Fibroblast of the aortic adventitia (primary cell): ENCODE results near the gene QDPR. TPM values are rescaled to one million over a fixed set of nuclear protein-coding genes. Genes with fewer than 3 reads are reported as not detected.
"Not testable (repeated sequence)": the region's sequence is repeated elsewhere in the genome, so short reads cannot be mapped to it uniquely, and the experiment has no call there.

Experiments
- DNase-seq: peaks from one replicate; pipeline ENCODE4 v3.0.0-alpha.2; 2010; ENCODE audit warnings: low read depth
- H3K4me3 ChIP-seq: 2 replicates; pipeline ENCODE4 v1.5.1; 2011; ENCODE audit warnings: low read depth, mild to moderate bottlenecking, control low read depth, low read length, moderate library complexity
- total RNA-seq: library from RNA; depleted of rRNA; stranded (reverse); fragments of >200 nt; gene quantifications from 2 replicates; pipeline ENCODE4 v1.2.3, GENCODE V29; 2012; ENCODE audit warnings: low replicate concordance
- TF ChIP-seq, protein P1 (sequence below): IDR thresholded peaks from 2 replicates; pipeline ENCODE4 v1.5.1; 2011; ENCODE audit warnings: mild to moderate bottlenecking, low read length, control low read depth, inconsistent platforms; ENCODE audit not compliant: insufficient read depth

QDPR gene
- total RNA-seq, 1 donor: 38.7 TPM

DNA sequence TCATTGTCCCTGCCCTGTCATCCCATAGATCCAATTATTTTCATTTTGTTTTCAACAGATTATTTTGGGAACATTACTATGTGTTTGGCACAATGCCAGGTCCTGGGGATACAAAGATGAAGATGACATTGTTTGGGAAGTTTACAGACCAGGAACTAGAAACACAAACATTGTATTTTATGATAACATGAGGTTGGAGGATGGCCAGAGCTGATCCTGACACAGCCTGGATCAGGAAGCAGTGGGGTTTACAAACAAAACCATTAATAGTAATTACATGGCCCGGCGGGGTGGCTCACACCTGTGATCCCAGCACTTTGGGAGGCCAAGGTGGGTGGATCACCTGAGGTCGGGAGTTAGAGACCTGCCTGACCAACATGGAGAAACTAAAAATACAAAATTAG, 32.9 kb upstream of the QDPR start:
- no peak overlapping the region for H3K4me3 ChIP-seq
- TF ChIP-seq, protein P1, sequence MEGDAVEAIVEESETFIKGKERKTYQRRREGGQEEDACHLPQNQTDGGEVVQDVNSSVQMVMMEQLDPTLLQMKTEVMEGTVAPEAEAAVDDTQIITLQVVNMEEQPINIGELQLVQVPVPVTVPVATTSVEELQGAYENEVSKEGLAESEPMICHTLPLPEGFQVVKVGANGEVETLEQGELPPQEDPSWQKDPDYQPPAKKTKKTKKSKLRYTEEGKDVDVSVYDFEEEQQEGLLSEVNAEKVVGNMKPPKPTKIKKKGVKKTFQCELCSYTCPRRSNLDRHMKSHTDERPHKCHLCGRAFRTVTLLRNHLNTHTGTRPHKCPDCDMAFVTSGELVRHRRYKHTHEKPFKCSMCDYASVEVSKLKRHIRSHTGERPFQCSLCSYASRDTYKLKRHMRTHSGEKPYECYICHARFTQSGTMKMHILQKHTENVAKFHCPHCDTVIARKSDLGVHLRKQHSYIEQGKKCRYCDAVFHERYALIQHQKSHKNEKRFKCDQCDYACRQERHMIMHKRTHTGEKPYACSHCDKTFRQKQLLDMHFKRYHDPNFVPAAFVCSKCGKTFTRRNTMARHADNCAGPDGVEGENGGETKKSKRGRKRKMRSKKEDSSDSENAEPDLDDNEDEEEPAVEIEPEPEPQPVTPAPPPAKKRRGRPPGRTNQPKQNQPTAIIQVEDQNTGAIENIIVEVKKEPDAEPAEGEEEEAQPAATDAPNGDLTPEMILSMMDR: no peak
- no peak for DNase-seq

GRCh38 chr4:17544205-17544604, 32.3 kb upstream of the QDPR start:
- DNase-seq: no peak
- H3K4me3 ChIP-seq: no peak overlapping the region
- TF ChIP-seq, protein P1: no peak

DNA sequence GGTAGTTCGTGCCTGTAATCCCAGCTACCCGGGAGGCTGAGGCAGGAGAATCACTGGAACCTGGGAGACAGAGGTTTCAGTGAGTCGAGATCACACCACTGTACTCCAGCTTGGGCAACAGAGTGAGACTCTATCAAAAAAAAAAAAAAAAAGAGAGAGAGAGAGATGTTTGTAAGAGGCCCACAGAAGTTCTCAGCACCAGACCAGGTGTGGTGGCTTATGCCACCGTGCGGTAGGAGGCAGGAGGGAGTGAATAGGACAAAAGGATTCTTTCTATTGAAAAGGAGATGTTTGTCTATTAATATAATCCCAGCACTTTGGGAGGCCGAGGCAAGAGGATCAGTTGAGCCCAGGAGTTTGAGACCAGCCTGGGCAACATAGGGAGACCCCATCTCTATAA, 25.2 kb upstream of the QDPR start:
- not testable (repeated sequence) for DNase-seq, H3K4me3 ChIP-seq

DNA sequence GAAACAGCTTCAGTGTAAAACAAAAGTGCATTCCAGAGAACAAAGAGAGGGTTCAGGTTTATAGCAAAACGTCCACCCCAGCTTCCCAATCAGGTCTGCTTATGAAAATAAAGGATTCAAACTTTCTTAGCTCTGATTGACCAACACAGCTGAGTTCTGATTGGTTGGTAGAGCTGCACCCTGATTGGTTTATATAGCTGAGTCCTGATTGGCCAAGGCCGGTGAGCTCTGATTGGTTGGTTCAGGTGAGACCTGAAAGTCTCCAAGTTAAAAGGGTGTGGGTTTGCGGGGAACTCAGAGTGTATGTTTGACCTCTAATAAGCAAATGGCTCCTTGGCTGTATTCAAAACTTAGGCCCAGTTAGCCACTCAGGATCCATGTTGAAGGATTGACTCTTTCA, 24.0 kb upstream of the QDPR start:
- TF ChIP-seq, protein P1: no peak
- no peak overlapping the region for H3K4me3 ChIP-seq
- DNase-seq: peak; percentile 10

GRCh38 chr4:17535242-17535641, 23.4 kb upstream of the QDPR start:
- DNase-seq: no peak
- TF ChIP-seq, protein P1: no peak
- no peak overlapping the region for H3K4me3 ChIP-seq

- DNase-seq: no peak
- no peak overlapping the region for H3K4me3 ChIP-seq
- TF ChIP-seq, protein P1: no peak
Observed at GRCh38 chr4:17534705-17535104, 22.8 kb upstream of the QDPR start.

GRCh38 chr4:17531538-17532285, 19.8 kb upstream of the QDPR start:
- no peak overlapping the region for H3K4me3 ChIP-seq
- no peak for DNase-seq
- TF ChIP-seq, protein P1: no peak
